ENCODE measurements around the gene PRPF38B. TPM values are rescaled to one million over a fixed set of nuclear protein-coding genes. Genes with fewer than 3 reads are reported as not detected.

PRPF38B gene
- total and polyA plus RNA-seq, 9 of the 15 experiments (the other 6 are each of a cell fraction or from before 2014, with no cell fraction given) = 25.3 to 85.5 (median 66.4) TPM

- in situ Hi-C loops (cut with MboI) (no loop called here), intact Hi-C loops (cut with micrococcal nuclease) (no loop called here)
- H3K27ac ChIP-seq (ENCODE audit: extremely low read depth, low read depth, low read length) = no peak overlapping the region
- H3K27me3 ChIP-seq (ENCODE audit: control insufficient read depth in 2 of 2, insufficient read depth in 2 of 2, low read length in 2 of 2) = peaks cover 19 to 24% of the 10 kb centered on the region in 2 experiments; a peak in 4 of 5 replicates
- CTCF ChIA-PET (ENCODE audit: low intra/inter-chr PET ratio) = no interaction called here
- no peaks in the 10 kb centered on the region for H3K79me2 ChIP-seq (ENCODE audit: control insufficient read depth, insufficient read depth, low read length)
- H3K4me2 ChIP-seq (ENCODE audit: insufficient read depth, low read length) = no peak overlapping the region
- FAIRE-seq = no peak
- H3K9me1 ChIP-seq (ENCODE audit: control insufficient read depth, insufficient read depth, low read length) = no peaks in the 10 kb centered on the region
- H3K9me3 ChIP-seq (replicated peaks; ENCODE audit: control insufficient read depth, insufficient read depth, low read depth, low read length) = no peaks in the 10 kb centered on the region
- DNase-seq (ENCODE audit: extremely low read depth in 1 of 4, low spot score in 3 of 4) = no peak
- no peaks in the 10 kb centered on the region for H3K36me3 ChIP-seq (ENCODE audit: control insufficient read depth, insufficient read depth, low read length)
- no peaks in the 10 kb centered on the region for H4K20me1 ChIP-seq (replicated peaks; ENCODE audit: control insufficient read depth, insufficient read depth, low read length)
- ATAC-seq = no peak
- H2AFZ ChIP-seq (ENCODE audit: low read depth, low read length) = no peak overlapping the region
- BruUV-seq (replicated peaks) = no TSS peak
- TF ChIP-seq PHF8 (IDR thresholded peaks at IDR 0.05; ENCODE audit: borderline replicate concordance, low read length) (no peak), PTRF (tag; IDR thresholded peaks at IDR 0.05) (no peak), FUS (optimal IDR thresholded peaks at IDR 0.05; ENCODE audit: low read depth, low read length) (no peak), AFF1 (IDR thresholded peaks at IDR 0.05; ENCODE audit: low read depth in 1 of 2, partially characterized antibody in 2 of 2) (no peak), ARID3B (CRISPR knock-in tag; IDR thresholded peaks at IDR 0.05; ENCODE audit: borderline replicate concordance) (no peak), KAT7 (CRISPR knock-in tag; IDR thresholded peaks at IDR 0.05; ENCODE audit: borderline replicate concordance) (no peak)
- POLR2A ChIA-PET = interaction anchor here (1.0 to 2.2 kb wide), 4 partner anchors 12 to 85 kb away, joined by 3 to 19 read pairs (median 7); no protein-coding TSS in a partner anchor
- 10% methylated on average over 2 of the region's 2 CpGs for WGBS (ENCODE audit: insufficient coverage, low coverage, missing lambda C conversion rate)
- no peak overlapping the region for H3K9ac ChIP-seq (ENCODE audit: insufficient read depth in 1 of 2, low read depth in 2 of 2, low read length in 2 of 2)
- H3K4me1 ChIP-seq (replicated peaks in 1 of 2; ENCODE audit: control insufficient read depth in 2 of 2, insufficient read depth in 2 of 2, low read length in 2 of 2) = peaks cover 0 to 10% of the 10 kb centered on the region in 2 experiments; a peak in 3 of 5 replicates
- no peak overlapping the region for H3K4me3 ChIP-seq
These were observed 24.5 kb downstream of the PRPF38B start for GRCh38 chr1:108716437-108717230.

Data from K562 (cell line).